Activated T-cell treated with anti-CD3 and anti-CD28 coated beads for 1 hour (primary cell): Measurements from ENCODE around the gene NCAPD3.

Source experiments
- DNase-seq: peaks from one replicate; pipeline ENCODE4 v3.0.0-alpha.2; 2020; ENCODE audit warnings: low read depth

The NCAPD3 gene

DNA sequence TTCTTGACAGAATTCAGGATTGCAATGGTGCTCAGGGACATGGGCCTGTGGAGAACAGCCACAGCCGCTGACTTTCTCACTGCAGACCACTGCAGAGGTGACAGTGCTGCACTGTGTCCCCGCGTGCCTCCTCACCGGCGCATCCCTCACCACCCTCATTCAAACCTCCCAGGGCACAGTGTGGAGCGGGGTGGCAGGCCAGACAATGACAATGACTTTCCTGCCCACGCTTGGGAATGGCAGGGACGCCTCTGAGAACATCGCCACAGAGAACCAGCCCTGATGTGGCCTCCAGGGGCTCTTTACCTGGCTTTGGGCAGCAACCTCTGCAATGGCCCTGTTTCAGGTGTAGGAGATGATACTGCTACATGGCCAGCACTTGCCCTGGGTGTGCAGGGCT, 65.7 kb downstream of the NCAPD3 start:
- no peak for DNase-seq

DNA sequence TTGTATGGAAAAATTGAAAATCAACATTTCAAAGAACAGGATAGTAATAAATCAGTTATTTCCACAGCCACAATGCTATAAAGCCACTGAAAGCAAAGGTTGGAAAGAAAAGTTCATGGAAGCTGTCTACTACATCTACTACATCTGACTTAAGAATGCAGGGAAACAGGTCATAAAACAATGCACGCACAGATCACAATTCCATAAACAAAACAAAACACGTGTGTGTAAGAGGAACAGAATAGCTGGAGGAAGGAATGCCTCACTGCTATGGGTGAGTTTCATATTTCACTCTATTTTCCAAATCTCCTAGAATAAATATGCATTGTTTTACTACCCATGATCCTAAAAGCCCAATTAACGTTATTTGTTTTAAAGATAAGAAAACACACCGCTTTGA, 66.3 kb downstream of the NCAPD3 start:
- DNase-seq: no peak

DNA sequence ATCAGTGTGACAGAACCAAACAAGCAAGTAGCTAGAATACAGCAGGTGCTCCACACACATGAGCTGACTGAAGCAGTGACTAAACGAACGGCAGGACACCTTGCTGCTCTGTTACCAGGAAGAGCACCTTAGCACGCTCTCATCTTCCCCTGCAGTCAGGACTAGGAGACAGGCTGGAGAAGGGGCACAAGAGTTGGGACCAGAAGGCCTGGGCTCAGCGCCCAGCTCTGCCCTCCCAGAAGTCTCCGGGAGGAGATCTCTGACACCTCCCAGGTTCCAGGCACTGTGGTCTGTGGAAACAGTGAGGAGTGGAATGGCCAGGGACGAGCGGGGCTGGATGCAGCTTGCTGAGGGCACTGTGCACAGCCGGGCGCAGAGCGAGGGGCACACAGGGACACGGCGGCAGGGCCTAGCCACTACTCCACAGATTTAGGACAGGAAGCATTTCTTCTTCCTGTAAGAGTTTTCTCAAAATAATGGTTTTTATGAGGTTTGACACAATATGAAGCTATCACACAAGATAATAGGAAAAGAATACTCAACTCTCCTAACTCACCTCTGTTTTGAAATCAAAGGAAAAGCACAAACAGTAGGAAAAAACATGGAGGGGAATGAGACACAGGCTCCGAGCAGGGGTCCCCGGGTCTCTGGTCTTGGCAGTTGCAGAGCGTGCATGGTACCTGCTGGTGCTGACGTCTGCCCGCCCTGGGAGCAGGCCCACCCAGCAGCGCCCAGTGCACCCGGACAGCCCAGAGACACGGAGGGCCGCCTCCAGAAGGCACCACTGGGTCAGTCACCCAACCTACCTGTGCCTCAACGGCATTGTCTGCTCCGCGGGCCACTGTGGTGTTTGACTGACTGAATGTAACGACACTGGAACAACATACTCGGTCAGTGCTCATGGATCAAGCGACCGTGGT, 67.6 kb downstream of the NCAPD3 start:
- no peak for DNase-seq

DNA sequence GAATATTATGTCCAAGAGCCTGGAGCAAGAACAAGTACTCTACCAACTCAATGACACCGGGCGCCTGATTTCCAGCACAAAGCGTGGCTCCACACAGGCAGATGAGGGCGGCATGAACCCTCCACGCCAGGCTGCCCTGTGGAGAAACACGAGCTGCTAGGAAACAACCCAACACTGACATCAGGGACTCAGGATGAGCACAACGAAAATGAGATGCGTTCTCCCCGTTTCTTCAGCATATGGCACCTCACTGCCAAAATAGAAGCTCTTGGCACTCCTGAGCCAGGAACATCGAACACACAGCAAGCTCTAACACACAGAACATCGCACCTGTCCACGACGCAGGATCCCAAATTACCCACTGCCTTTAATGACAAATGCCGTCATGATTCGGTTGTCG, 68.3 kb downstream of the NCAPD3 start:
- DNase-seq: no peak

DNA sequence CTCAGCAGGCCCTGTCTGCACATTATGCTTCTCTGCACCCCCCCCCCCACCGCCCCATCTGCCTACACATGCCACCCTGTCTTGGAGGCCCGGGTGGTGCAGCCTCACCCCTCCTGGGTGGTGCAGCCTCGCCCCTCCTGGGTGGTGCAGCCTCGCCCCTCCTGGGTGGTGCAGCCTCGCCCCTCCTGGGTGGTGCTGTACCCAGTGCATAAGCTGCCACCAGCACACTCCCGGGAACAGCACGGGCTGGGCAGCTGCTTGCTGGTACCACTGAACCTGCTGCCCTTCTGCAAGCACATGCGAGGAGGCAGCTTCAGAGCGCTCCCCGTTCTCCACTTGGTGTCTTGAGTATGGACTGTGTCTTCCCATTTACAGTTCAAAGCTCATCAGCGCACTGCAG, 69.3 kb downstream of the NCAPD3 start:
- no peak for DNase-seq

DNA sequence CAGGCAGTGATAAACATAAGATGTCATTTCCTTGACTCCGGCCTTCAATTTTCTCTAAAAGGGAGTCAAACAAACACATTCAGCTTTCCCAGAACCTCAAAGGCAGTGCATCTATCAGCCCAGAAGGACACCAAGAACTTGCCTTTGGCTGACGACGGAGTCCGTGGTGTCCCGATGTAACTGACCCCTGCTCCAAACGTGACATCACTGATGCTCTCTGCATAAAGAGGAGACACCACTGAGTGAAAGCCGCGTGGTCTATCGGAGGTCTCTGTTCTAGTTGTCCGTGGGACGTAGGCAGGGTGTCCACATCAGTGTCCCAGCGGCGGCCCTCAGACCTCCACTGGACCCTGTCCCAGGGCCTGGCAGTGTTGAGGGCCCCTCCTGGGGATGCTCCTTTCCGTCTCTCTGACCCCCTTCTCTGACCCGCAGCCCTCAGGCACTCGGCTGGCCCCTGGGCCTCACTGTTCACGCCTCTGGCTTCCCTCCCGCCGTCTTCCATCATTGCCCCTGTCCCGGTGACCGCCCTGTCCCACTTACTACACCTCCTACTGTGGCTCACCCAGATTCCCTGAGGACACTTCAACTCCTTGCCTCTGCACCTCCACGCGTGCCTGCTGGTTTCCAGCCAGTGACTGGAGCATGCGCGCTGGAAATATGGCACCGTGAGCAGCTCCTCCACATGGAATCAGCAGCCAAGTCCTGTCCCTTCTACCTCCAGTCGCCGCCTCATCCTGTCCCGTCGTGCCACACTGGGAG, 70.4 kb downstream of the NCAPD3 start:
- DNase-seq: no peak

DNA sequence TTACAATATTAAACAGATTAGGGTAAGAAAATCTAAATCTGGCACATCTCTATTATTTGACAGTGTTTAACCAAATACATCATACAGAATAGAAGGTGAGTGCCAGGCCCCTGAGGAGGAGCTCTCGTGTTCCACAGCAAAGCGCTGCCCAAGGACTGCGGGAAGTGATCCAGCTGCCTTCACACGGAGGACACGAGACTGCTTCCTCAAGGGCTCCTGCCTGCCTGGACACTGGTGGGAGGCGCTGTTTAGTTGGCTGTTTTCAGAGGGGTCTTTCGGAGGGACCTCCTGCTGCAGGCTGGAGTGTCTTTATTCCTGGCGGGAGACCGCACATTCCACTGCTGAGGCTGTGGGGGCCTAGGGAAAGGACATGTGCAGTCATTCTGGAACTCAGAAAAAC, 71.1 kb downstream of the NCAPD3 start:
- DNase-seq: no peak

DNA sequence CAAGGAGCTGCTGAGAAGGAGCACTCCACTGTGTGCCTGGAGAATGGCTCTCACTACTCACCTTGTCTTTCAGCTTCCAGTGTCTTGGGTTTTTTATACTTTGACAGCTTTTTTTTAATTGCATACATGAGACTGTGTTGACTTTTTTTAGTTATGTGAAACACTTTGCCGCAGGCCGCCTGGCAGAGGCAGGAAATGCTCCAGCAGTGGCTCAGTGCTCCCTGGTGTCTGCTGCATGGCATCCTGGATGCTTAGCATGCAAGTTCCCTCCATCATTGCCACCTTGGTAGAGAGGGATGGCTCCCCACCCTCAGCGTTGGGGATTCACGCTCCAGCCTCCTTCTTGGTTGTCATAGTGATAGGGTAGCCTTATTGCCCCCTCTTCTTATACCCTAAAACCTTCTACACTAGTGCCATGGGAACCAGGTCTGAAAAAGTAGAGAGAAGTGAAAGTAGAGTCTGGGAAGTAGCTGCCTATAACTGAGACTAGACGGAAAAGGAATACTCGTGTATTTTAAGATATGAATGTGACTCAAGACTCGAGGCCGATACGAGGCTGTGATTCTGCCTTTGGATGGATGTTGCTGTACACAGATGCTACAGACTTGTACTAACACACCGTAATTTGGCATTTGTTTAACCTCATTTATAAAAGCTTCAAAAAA, 72.6 kb downstream of the NCAPD3 start:
- DNase-seq: no peak

DNA sequence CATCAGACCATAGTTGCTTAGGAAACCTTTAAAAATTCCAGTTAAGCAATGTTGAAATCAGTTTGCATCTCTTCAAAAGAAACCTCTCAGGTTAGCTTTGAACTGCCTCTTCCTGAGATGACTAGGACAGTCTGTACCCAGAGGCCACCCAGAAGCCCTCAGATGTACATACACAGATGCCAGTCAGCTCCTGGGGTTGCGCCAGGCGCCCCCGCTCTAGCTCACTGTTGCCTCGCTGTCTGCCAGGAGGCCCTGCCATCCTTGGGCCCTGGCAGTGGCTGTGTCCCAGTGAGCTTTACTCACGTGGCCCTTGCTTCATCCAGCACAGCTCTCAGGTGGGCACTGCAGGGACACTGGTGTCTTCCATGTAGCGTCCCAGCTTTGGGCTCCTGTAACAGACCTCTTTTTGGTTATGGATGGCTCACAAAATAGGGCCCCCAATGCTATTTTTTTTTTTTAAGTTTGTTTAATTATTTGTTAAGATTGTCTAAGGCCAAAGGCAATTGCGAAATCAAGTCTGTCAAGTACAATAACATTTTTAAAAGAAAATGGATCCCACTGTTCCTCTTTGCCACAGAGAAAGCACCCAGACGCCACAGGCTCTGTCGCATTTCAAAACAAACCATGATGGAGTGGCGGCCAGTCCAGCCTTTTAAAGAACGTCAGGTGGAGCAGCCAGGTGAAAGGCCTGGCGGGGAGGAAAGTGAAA, 73.4 kb downstream of the NCAPD3 start:
- DNase-seq: no peak

DNA sequence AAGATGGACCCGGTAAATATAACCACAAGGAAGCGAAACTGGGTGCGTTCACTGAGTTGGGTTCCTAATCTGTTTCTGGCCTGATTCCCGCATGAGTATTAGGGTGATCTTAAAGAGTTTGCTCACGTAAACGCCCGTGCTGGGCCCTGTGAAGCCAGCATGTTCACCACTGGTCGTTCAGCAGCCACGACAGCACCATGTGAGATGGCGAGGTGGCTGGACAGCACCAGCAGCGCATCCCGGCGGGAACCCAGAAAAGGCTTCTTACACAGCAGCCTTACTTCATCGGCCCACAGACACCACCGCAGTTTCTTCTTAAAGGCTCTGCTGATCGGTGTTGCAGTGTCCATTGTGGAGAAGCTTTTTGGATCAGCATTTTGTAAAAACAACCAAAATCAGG, 74.4 kb downstream of the NCAPD3 start:
- DNase-seq: no peak

DNA sequence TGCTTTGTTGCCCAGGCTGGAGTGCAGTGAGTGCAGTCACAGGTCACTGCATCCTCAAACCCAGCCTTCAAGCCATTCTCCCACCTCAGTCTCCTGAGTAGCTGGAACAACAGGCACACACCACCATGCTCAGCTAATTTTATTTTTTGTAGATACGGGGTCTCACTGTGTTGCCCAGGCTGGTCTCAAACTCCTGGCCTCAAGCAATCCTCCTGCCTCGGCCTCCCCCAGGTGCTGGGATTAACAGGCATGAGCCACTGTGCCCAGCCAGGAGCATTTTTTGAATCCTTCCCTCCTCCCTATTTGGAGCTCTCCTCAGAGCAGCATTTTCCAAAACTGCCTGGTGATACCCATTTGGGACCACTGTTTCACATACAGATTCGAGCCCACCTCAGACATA, 77.2 kb downstream of the NCAPD3 start:
- DNase-seq: no peak

DNA sequence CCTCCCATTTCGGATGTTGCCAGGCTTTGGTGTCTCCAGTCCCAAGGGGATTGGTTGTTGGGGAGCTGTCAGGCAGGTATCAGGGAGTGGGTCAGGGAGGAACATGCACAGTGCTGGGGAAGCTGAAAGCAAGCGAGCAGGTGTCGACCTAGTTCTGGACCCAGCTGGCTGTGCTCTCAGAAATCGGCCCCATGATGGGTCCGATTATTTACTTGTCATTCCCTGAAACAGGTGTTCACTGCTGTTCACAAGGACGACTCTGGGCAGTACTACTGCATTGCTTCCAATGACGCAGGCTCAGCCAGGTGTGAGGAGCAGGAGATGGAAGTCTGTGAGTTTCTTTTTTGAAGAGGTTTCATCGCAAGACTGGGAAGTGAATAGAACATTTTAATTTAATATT, 78.1 kb downstream of the NCAPD3 start:
- DNase-seq: no peak

DNA sequence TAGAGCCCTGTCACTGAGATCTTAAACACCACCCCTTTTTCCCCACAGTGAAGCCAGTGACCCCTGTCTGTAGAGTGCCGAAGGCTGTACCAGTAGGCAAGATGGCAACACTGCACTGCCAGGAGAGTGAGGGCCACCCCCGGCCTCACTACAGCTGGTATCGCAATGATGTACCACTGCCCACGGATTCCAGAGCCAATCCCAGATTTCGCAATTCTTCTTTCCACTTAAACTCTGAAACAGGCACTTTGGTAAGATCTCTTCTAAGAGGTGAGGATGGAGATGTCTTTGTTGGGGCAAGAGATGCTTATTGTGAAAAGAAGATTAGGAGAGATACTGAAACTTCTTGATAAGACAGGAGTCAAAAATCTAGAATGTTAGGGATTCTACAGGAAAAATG, 79.0 kb downstream of the NCAPD3 start:
- DNase-seq: no peak

DNA sequence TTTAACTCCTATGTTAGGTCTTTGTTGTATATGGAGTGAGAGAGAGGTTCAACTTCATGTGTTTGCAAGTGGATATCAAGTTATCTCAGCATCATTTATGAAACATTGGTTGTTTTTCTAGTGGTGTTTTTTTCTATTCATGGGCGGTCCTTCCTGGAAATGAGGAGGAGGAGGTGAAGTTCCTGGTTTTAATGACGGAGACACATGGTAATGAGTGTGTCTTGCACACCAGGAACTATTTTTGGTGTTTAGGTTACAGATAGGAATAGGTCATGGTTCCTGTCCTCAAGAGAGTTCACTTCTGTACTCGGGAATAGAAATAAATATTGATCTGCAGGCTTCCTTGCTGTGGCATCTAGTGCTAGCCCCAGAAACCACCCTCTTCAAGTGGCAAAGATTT, 80.0 kb downstream of the NCAPD3 start:
- no peak for DNase-seq

DNA sequence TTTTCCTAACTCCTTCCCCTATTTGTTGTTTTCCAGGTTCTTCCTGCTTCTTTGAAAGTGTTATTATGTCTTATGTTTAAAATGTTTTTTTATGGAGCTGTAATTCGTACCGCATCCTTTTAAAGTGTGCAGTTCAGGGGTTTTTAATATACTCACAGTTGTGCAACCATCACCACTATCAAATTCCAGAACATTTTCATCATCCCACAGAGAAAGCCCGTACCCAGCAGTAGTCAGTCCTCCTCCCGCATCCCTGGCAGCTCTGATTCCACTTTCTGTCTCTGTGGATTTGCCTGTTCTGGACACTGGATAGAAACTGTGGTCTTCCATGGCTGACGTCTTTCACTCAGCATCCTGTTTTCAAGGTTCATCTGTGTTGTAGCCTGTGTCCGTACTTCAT, 81.2 kb downstream of the NCAPD3 start:
- no peak for DNase-seq

DNA sequence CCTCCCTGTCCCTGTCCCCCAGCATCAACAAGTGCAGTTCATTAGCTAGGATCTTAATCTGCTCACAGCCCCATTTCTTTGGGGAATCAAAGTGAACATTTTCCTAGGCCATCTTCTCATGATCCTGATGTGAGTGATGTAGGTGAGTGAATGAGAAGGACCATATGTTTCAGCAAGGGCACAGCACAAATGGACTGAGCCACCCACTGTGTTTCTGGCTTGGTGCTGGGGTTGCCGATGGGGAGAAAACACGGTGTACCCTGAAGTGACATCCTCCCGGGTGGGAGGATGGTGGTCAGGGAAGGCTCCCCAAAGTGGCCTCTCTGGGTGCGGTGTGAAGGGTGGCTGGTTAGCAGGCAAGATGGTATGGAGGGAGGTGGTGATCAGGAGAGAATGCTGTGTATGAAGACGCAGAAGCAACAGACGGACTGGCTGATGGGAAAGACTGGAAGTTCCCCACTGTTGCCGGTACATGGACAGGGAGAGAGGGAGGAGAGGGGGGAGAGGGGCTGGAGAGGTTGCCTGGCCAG, 82.7 kb downstream of the NCAPD3 start:
- DNase-seq: no peak

DNA sequence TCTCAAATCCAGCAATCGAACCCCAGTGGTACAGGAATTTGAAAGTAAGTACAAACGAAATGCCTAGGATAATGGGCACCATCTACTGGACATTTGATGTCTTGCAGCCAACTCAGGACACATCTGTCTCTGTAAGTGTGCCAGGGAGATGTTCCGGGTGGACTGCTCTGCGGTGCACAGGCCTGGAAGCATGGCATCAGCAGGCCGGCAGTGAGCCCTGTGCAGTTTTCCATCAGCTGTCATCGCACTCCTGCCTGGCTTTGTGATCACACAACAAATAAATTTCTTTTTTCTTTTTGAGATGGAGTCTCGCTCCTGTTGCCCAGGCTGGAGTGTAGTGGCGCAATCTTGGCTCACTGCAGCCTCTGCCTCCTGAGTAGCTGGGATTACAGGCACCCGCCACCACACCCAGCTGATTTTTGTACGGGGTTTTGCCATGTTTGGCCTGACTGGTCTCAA, 83.9 kb downstream of the NCAPD3 start:
- peak; percentile 14 for DNase-seq

DNA sequence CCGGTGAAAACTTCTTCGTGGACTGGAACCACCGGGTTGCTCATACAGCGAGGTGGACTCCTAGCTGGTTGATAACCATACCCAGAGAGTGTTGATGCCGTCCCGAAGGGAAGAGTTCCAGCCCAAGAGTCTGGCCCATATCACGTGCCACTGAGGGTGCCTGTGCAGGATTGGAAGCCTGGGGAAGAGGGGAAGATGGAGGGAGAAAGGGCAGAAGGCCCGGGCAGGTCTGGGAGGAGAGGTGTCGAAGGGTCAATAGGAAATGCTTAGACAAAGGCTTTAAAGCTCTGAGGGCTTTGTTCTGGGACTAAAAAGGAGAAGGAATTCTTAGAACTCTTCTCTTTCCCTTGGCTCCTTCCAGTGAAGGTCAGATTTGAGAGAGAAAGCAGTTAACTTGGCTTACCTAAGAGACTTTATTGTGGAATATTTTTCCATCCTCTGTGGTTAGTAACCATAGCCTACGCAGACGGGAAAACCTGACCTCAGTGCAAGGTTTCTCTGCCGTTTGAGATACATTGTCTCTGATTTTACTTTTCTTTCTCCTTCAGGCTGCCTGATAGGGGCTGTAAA, 84.4 kb downstream of the NCAPD3 start:
- DNase-seq: no peak

DNA sequence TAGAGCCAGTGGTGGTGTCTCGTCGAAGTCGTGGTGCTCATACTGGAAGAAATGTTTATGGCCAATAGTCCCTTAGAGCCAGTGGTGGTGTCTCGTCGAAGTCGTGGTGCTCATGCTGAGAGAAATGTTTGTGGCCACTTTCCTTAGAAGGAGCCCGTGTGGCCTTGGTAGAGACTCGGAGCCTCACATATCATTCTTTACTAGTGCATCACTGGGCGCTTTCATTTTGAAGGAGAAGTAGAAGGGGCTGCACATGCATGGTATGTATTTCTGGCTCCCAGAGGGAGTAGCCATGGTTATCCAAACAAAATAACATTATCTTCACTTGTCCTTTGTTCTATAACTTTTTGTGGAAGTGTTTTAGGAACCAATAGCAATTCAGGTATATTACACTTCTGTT, 85.4 kb downstream of the NCAPD3 start:
- no peak for DNase-seq

DNA sequence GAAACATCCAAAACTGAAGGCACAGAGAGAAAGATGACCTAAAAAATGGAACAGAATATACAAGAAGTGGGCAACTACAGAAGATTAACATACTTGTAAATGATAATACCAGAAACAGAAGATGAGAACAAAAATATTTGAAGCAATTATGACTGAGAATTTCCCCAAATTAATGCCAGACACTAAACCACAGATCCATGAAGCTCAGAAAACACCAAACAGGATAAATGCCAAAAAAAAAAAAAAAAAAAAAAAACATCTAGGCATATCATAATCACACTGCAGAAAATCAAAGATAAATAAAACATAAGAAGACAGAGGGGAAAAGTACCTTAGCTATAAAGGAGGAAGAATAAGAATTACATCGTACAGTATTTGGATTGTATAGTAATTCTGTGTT, 89.6 kb downstream of the NCAPD3 start:
- no peak for DNase-seq

DNA sequence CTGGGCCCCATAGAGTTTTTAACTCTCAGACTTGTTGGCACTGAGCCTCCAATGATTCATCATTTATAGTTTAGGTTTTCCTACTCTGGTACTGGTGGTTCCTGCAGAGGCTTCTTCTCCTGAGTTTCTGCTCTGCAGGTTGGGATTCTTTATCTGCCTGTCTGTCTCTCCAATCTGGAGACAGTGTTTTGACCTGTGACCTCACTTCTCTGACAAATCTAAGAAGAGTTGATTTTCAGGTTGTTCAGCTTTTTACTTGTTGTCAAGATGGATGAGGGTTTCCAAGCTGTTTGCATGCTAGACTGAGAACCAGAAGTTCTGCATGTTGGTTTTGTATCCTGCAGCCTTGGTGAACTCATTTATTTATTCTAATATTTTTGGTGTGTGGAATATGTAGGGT, 91.0 kb downstream of the NCAPD3 start:
- DNase-seq: no peak
